Measurements from ENCODE around the gene NPTN.

- TF ChIP-seq POLR2AphosphoS5 (IDR thresholded peaks at IDR 0.05; ENCODE audit: low read depth, low read length) = no peak
- no peak for TF ChIP-seq REST (IDR thresholded peaks at IDR 0.05; ENCODE audit: insufficient read depth in 1 of 2, low read depth in 2 of 2, low read length in 1 of 2)
Observed at GRCh38 chr15:73674587-73674986, 41.4 kb upstream of the NPTN start.
